ENCODE data around the gene SENP8.

- TF ChIP-seq POLR2AphosphoS5 (IDR thresholded peaks at IDR 0.05) (no peak), CTCF (IDR thresholded peaks at IDR 0.05 in 8 of 11, conservative IDR thresholded peaks at IDR 0.05 in 3 of 11) (no peak), POLR2A (IDR thresholded peaks at IDR 0.05) (no peak)
These were observed 15.0 kb downstream of the SENP8 start for GRCh38 chr15:72133211-72133610.
